Stomach (tissue), 4 donors: ENCODE measurements around the gene SH3PXD2A.

ENCODE experiments used
- EP300 ChIP-seq: sonication (generic); formaldehyde crosslinking; IDR thresholded peaks from one replicate; pipeline ENCODE4 v1.6.1; 2017; ENCODE audit warnings: antibody characterized with exemption
- POLR2A ChIP-seq, 4 donors: fragments of 450-650 bp; IDR thresholded peaks; one replicate each; pipeline ENCODE4 v1.6.1; 2016; ENCODE audit warnings: antibody characterized with exemption in 4 of 4, control low read depth in 2 of 4, mild to moderate bottlenecking in 1 of 4, moderate library complexity in 1 of 4
- POLR2AphosphoS5 ChIP-seq, 3 donors: sonication (generic); formaldehyde crosslinking; IDR thresholded peaks; one replicate each; pipeline ENCODE4 v1.6.1; 2016; ENCODE audit warnings: antibody characterized with exemption in 3 of 3
- TF ChIP-seq, protein P1 (sequence below), 7 experiments: fragments of 450-650 bp in 4 of 7; fragments of 200-600 bp in 3 of 7; sonication (generic) in 3 of 7; IDR thresholded peaks; one replicate each; pipeline ENCODE4 v1.5.1; 2016 to 2019; ENCODE audit warnings: antibody characterized with exemption in 7 of 7, control low read depth in 2 of 7, mild to moderate bottlenecking in 1 of 7

GRCh38 chr10:103597003-103597402, 258.4 kb downstream of the SH3PXD2A start:
- TF ChIP-seq, protein P1, sequence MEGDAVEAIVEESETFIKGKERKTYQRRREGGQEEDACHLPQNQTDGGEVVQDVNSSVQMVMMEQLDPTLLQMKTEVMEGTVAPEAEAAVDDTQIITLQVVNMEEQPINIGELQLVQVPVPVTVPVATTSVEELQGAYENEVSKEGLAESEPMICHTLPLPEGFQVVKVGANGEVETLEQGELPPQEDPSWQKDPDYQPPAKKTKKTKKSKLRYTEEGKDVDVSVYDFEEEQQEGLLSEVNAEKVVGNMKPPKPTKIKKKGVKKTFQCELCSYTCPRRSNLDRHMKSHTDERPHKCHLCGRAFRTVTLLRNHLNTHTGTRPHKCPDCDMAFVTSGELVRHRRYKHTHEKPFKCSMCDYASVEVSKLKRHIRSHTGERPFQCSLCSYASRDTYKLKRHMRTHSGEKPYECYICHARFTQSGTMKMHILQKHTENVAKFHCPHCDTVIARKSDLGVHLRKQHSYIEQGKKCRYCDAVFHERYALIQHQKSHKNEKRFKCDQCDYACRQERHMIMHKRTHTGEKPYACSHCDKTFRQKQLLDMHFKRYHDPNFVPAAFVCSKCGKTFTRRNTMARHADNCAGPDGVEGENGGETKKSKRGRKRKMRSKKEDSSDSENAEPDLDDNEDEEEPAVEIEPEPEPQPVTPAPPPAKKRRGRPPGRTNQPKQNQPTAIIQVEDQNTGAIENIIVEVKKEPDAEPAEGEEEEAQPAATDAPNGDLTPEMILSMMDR (IDR thresholded peaks at IDR 0.05) = no peak
- TF ChIP-seq POLR2A (IDR thresholded peaks at IDR 0.05) = no peak
- TF ChIP-seq EP300 = no peak
- TF ChIP-seq POLR2AphosphoS5 (IDR thresholded peaks at IDR 0.05) = no peak
